NCI-H748 (cell line): Measurements from ENCODE around the gene ARSG.
A peak's percentile ranks its signal among the peaks of the same experiment; 100 is the strongest.
"Not testable (repeated sequence)": the region's sequence is repeated elsewhere in the genome, so short reads cannot be mapped to it uniquely, and the experiment has no call there.

ENCODE experiments used
- DNase-seq: peaks from one replicate; lab custom pipeline; 2025; ENCODE audit not compliant: unreplicated experiment; lab: John Stamatoyannopoulos, UW

ARSG gene

GRCh38 chr17:68290955-68291835 is at the start of gene ARSG, which contains the start of gene SLC16A6:
Gene ARSG (plus strand): TSS chr17:68291495. CDS start chr17:68307494, 15,999 bp downstream.
Gene SLC16A6 (minus strand): TSS chr17:68291127. CDS start chr17:68278320, 12,807 bp downstream.
- peak; percentile 89 for DNase-seq

GRCh38 chr17:68246271-68247028 is 44.8 kb upstream of the ARSG start:
- no peak for DNase-seq

DNA sequence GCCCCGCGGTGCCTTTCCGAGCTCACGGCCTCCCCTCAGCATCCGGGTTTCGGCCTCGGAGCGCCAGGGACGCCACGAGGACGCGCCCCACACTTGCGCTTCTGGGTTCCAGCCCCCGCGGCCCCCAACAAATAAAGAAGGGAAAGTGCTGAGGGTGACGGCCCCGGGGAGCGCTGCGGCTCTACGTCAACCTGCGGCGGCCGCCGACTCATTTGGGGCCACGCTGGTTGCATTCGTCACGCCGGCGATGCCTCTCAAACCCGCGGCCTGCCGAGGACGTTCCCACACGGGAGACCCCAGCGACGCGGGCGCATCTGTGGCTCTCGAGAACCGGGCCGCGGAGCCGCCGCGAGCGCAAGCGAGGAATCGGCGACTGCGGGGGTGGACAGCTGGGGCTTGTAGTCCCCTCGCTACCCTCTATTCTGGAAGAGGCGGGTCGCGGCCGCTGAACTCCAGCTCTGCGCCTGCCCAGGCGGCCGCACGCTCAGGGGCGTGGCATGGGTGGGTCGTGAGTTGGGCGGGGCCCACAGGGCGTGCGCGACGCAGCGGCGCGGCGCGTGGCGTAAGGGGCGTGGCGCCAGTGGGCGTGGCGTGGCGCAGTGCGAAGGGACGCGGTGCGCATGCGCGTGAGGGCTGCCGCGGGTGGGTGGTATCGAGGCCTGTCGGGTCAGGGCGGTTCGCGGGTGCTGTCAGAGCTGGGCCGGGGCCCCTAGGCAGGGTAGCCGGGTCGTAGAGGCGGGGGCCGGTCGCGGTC is 43.7 kb upstream of the ARSG start, which contains the start of gene AMZ2:
AMZ2 (plus strand) TSS at position 599 of the 754 bp plus-strand sequence. CDS start 2,145 bp downstream, outside the sequence.
- peak; percentile 93 for DNase-seq

DNA sequence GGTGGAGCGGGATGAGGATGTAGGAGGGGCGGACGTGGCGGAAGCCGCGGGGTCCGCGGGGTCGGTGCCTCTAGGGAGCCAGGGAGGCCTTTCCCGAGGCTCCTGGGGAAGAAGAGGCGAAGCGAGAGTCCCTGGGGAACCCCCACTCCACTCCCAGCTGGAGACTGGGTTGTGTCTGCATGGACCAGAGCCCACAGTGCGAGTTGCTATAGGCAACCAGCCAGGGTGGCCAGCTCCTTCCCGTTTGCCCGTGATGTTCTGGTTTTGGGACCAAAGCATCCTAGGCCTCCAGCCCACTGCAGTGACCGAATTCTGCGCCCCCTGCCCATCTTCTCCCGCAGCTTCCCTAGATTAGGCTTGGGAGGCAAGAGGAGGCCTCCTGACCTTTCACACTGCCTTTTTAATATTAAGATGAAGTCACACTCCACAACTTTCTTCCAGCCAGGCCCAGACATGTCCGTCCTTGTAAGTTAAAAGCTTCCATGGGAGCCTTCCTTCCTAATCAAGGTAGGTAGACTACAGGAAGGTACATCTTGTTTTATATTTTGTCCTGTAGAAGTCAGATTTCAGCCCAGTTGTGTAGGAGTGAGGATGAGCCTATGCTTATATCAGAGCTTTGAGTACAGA is 43.0 kb upstream of the ARSG start:
- DNase-seq = peak; percentile 69

GRCh38 chr17:68248891-68249290 is 42.4 kb upstream of the ARSG start:
- DNase-seq = no peak

GRCh38 chr17:68249354-68249765 is 41.9 kb upstream of the ARSG start:
- DNase-seq = no peak

GRCh38 chr17:68253426-68253825 is 37.9 kb upstream of the ARSG start:
- not testable (repeated sequence) for DNase-seq

DNA sequence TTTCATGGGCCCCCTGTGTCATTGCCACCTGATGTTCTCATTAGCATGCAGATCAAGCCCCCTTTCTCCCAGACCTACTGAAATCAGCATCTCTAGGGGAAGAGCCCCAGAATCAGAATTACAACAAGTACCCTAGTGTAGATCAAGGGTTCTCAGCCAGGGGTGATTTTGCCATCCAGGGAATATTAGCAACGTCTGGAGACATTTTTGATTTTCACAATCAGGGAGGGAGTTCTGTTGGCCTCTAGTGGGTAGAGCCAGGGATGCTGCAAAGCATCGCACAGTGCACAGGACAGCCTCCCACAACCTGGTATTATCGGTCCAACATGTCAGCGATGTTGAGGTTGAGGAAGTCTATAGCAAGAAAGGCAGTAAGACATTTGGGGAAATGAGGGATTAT is 36.1 kb upstream of the ARSG start:
- no peak for DNase-seq

GRCh38 chr17:68255731-68256538 is 35.4 kb upstream of the ARSG start:
- DNase-seq = no peak

DNA sequence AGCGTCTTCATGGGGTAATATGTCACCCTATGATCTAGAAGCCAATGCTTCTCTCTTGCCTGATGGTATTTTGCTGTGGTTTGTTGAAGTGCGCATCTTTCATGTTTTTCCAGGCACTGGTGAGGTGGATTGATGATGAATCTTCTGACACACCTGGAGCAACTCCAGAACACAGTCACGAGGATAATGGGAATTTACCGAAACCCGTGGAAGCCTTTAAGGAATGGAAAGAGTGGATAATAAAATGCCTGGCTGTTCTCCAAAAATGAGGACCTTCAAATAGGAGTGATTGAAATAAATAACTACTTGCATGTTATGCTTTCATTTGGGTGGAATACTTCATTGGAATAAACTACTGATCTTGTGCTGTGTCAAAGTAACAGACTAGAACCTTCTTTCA is 34.6 kb upstream of the ARSG start:
- not testable (repeated sequence) for DNase-seq

DNA sequence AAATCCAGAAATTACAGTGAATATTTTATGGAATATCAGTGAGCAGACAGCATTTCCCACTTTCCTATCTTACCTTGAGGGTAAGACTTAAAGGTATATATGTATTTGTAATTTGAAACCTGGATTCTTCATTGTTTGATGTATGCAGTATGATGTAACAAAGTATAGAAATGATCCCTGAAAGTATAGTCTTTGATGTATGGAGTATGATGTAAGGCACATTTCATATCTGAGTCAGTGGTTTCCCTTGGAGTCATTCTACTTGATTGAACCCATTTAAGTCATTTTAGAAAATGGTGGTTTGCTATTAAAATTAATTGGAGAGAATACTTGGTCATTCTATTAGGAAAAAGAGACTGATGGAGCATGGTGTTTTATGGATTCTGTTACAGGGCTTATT is 33.4 kb upstream of the ARSG start:
- no peak for DNase-seq

DNA sequence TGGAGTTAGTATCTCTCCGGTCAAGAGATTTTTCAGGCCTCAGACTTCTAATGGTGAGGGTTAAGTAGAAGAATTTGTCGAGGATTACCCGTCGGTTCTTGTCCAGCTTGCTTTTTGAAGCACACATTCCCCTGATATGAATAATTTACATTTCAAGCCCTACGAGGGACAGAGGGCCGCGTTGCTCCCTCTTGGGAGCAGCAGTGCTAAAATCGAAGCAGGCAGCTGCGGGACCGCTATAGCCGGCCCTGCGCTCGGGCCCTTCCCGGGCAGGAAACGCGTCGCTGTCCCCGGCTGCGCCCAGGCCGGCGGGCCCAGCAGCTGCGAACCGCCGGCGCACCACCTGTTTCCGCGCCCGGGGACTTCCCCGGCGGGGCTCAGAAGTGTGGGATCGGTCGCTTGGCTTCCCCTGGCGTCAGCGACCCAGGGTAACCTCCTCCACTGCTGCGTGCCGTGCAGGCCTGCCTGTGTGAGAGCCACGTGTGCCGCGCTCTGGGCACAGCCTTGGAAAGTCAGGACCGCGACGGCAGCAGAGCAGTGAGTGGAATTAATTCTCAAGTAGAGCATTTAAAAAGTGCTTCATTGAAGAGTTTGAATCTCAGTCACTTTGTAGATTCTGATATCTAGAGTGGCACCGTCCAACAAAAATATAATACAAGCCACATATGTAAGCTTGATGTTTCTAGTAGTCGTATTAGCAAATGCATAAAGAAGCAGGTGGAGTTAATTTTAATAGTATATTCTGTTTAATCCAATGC is 32.2 kb upstream of the ARSG start:
- DNase-seq = not testable (repeated sequence)

DNA sequence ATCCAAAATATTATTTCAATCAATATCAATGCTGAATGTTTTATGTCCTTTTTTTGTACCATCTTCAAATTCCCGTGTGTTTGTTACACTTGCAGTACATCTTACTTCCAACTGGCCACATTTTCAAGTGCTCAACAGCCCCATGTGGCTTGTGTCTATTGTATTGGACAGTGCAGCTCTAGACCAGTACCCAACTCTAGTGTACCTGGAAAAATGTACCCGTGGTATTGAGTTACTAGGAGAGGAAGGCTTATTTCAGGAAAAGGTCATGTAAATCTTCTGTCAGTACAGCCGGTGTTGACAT is 31.7 kb upstream of the ARSG start:
- DNase-seq = not testable (repeated sequence)

DNA sequence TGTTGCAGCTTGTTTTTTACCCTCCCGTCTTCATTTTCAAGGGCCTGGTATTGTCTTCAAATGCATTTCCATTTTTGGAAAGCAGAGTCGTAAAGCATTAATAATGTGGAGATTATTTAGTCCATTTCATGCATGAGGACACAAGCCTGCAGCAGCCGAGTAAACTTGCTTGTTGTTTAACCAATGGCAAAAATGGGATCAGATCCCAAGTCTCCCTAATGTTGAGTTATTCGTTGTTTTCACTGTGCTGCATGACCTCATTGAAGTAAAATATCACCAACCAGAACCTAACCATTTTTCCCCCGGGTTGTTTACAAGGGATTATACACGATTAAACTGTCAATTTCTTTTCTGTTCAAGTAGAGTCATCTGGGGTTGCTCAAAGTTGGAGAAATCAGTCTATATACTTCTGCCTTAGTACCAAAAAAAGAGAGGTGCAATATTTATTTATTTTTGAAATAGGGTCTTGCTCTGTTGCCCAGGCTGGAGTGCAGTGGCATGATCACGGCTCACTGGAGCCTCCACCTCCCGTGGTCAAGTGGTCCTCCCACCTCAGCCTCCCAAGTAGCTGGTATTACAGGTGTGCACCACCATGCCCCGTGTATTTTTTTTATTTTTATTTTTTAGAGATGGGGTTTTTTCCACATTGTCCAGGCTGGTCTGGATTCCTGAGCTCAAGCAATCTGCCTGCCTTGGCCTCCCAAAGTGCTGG is 31.1 kb upstream of the ARSG start:
- DNase-seq = no peak

GRCh38 chr17:68262467-68262866 is 28.8 kb upstream of the ARSG start:
- DNase-seq = not testable (repeated sequence)

GRCh38 chr17:68263101-68263681 is 28.1 kb upstream of the ARSG start:
- DNase-seq = peak; percentile 16

GRCh38 chr17:68265833-68266232 is 25.5 kb upstream of the ARSG start:
- not testable (repeated sequence) for DNase-seq

- no peak for DNase-seq
Observed at GRCh38 chr17:68273722-68274121, 17.6 kb upstream of the ARSG start.
